Ishikawa (cell line): ENCODE results near the gene SFTPA2.
"Not testable (repeated sequence)": the region's sequence is repeated elsewhere in the genome, so short reads cannot be mapped to it uniquely, and the experiment has no call there.

Experiments
- CEBPB ChIP-seq: IDR thresholded peaks from 2 replicates; pipeline ENCODE4 v1.6.1; 2012
- EGR1 ChIP-seq: IDR thresholded peaks from 2 replicates; pipeline ENCODE4 v1.6.1; 2012
- EP300 ChIP-seq: IDR thresholded peaks from 2 replicates; pipeline ENCODE4 v1.6.1; 2012; ENCODE audit warnings: borderline replicate concordance
- FOXM1 ChIP-seq: IDR thresholded peaks from 2 replicates; pipeline ENCODE4 v1.6.1; 2012; ENCODE audit warnings: low read depth, borderline replicate concordance
- NFIC ChIP-seq: IDR thresholded peaks from 2 replicates; pipeline ENCODE4 v1.6.1; 2012
- REST ChIP-seq: IDR thresholded peaks from 2 replicates; pipeline ENCODE4 v1.6.1; 2012; ENCODE audit warnings: low read depth, mild to moderate bottlenecking
- TAF1 ChIP-seq: IDR thresholded peaks from 2 replicates; pipeline ENCODE4 v1.6.1; 2012; ENCODE audit warnings: low read depth, mild to moderate bottlenecking
- TEAD4 ChIP-seq: IDR thresholded peaks from 2 replicates; pipeline ENCODE4 v1.6.1; 2012
- ZBTB7A ChIP-seq: IDR thresholded peaks from 2 replicates; pipeline ENCODE4 v1.6.1; 2012; ENCODE audit warnings: low read depth
- TF ChIP-seq, protein P1 (sequence below): IDR thresholded peaks from 2 replicates; pipeline ENCODE4 v1.6.1; 2012

SFTPA2 gene

GRCh38 chr10:79547973-79548372 is 12.2 kb downstream of the SFTPA2 start:
- TF ChIP-seq ZBTB7A (no peak), TEAD4 (no peak), REST (no peak), TAF1 (no peak), NFIC (no peak)

DNA sequence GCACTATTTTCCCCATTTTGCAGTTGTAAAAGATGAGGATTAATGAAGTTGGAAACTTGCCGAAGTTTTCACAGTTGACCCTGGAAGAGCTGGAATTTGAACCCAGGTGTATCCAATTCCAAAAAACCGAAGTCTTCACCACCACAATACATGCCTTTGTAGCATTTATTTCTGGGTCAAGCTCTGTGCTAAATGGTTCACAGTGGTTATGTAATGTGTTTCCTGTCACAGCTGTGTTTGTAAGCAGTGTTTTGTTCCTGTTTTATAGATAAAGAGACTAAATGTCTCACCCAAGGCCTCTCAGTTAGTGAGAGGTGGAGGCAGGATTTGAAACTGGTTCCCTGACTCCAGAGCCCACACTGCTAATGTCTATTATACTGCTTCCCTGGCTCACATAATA is 17.6 kb downstream of the SFTPA2 start:
- TF ChIP-seq CEBPB (no peak), EGR1 (no peak), REST (no peak), NFIC (no peak), EP300 (no peak)
- TF ChIP-seq, protein P1, sequence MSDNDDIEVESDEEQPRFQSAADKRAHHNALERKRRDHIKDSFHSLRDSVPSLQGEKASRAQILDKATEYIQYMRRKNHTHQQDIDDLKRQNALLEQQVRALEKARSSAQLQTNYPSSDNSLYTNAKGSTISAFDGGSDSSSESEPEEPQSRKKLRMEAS, result no peak

- TF ChIP-seq EP300, FOXM1: not testable (repeated sequence)
- TF ChIP-seq, protein P1, result not testable (repeated sequence)
Observed at GRCh38 chr10:79511891-79512583, 48.2 kb downstream of the SFTPA2 start, which contains the start of gene EIF5AL1. TSS of gene EIF5AL1 (plus strand) at chr10:79512533. CDS start at chr10:79512650, 117 bp downstream.

DNA sequence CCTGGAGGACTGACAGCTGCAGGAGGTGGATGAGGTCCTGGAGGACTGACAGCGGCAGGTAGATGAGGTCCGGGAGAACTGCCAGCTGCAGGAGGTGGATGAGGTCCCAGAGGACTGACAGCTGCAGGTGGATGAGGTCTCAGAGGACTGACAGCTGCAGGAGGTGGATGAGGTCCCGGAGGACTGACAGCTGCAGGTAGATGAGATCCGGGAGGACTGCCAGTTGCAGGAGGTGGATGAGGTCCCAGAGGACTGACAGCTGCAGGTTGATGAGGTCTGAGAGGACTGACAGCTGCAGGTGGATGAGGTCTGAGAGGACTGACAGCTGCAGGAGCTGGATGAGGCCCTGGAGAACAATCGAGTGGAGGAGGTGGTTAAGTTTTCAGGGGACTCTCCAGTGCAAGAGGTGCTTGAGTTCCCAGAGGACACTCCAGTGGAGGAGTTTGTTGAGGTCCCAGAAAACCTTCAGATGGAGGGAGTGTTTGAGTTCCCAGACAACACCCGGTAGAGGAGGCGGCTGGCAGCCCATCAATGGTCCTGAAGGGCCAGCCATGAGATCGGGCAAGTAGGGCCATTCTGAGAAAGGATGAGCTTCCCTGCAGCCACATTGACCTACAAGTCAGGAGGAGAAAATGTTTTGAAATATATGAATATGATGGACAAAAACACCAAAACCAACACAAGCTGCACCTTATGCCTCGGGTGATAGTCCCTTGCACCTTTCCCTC is 52.6 kb downstream of the SFTPA2 start:
- TF ChIP-seq EP300, result no peak
- TF ChIP-seq TEAD4, result no peak
